HepG2 (cell line): ENCODE results near the gene ARID3C. TPM values are rescaled to one million over a fixed set of nuclear protein-coding genes. Genes with fewer than 3 reads are reported as not detected.

ENCODE experiments used
- CEBPG ChIP-seq: IDR thresholded peaks from 2 replicates; pipeline ENCODE4 v1.6.1; 2016
- CHD2 ChIP-seq: IDR thresholded peaks from 2 replicates; pipeline ENCODE4 v1.6.1; 2011; ENCODE audit warnings: low read depth, low read length, improper control_type of control experiment
- ELF3 ChIP-seq: IDR thresholded peaks from 2 replicates; pipeline ENCODE4 v1.6.1; 2016; ENCODE audit warnings: missing genetic modification reagents, missing compliant biosample characterization
- FOXK2 ChIP-seq: fragments of 450-650 bp; IDR thresholded peaks from 2 replicates; pipeline ENCODE4 v1.6.1; 2016
- HOXA5 ChIP-seq: sonication (generic); formaldehyde crosslinking; IDR thresholded peaks from 2 replicates; pipeline ENCODE4 v1.4.0; 2020; ENCODE audit warnings: missing genetic modification reagents
- KDM5A ChIP-seq: fragments of 200-600 bp; sonication (generic); IDR thresholded peaks from 2 replicates; pipeline ENCODE4 v1.7.0; 2018; ENCODE audit warnings: antibody characterized with exemption, mild to moderate bottlenecking, low read length, borderline replicate concordance
- KMT2B ChIP-seq: IDR thresholded peaks from 2 replicates; pipeline ENCODE4 v1.6.1; 2016; ENCODE audit warnings: missing genetic modification reagents, missing compliant biosample characterization
- NCOA5 ChIP-seq: sonication (generic); formaldehyde crosslinking; IDR thresholded peaks from 2 replicates; pipeline ENCODE4 v1.4.0; 2020; ENCODE audit warnings: missing genetic modification reagents
- NRL ChIP-seq: sonication (generic); formaldehyde crosslinking; IDR thresholded peaks from 2 replicates; pipeline ENCODE4 v1.5.0; 2020; ENCODE audit warnings: missing genetic modification reagents, mild to moderate bottlenecking, moderate library complexity, borderline replicate concordance
- PTBP1 ChIP-seq: fragments of 200-400 bp; formaldehyde crosslinking; IDR thresholded peaks from 2 replicates; pipeline ENCODE4 v1.6.1; 2018; ENCODE audit warnings: low read length, low read depth; ENCODE audit not compliant: poor library complexity, severe bottlenecking
- SMARCC2 ChIP-seq: fragments of 450-650 bp; IDR thresholded peaks from 2 replicates; pipeline ENCODE4 v1.6.1; 2017; ENCODE audit warnings: antibody characterized with exemption, mild to moderate bottlenecking
- TBX2 ChIP-seq: sonication (generic); formaldehyde crosslinking; IDR thresholded peaks from 2 replicates; pipeline ENCODE4 v1.5.0; 2020; ENCODE audit warnings: missing genetic modification reagents, mild to moderate bottlenecking, borderline replicate concordance
- TSC22D2 ChIP-seq: sonication (generic); formaldehyde crosslinking; IDR thresholded peaks from 2 replicates; pipeline ENCODE4 v1.5.1; 2020; ENCODE audit warnings: missing genetic modification reagents, mild to moderate bottlenecking, borderline replicate concordance
- ZBTB42 ChIP-seq: sonication (generic); formaldehyde crosslinking; IDR thresholded peaks from 2 replicates; pipeline ENCODE4 v1.5.0; 2020; ENCODE audit warnings: mild to moderate bottlenecking, missing genetic modification reagents
- ZNF343 ChIP-seq: sonication (generic); formaldehyde crosslinking; IDR thresholded peaks from 2 replicates; pipeline ENCODE4 v1.4.0; 2020; ENCODE audit warnings: mild to moderate bottlenecking, missing genetic modification reagents
- ZNF713 ChIP-seq: sonication (generic); formaldehyde crosslinking; IDR thresholded peaks from 2 replicates; pipeline ENCODE4 v1.4.0; 2020; ENCODE audit warnings: mild to moderate bottlenecking, missing genetic modification reagents
- ZNF883 ChIP-seq: sonication (generic); formaldehyde crosslinking; IDR thresholded peaks from 2 replicates; pipeline ENCODE4 v1.5.1; 2020; ENCODE audit warnings: mild to moderate bottlenecking, missing genetic modification reagents; ENCODE audit errors: not compliant biosample characterization
- polyA plus RNA-seq, 8 experiments: library from polyadenylated mRNA; depleted of rRNA in 3 of 8; stranded (reverse) in 7 of 8; unstranded in 1 of 8; fragments of >200 nt; fragmentation: Illumina TruSeq in 4 of 8; extraction: Trizol in 4 of 8; gene quantifications; 2 replicates each; pipeline versions ENCODE4 v1.2.1 to v1.2.3, GENCODE V29; 2011 to 2016; ENCODE audit warnings: low read depth in 4 of 8, missing spikeins in 1 of 8, mixed read lengths in 1 of 8; ENCODE audit not compliant: insufficient read depth in 1 of 8
- total RNA-seq, 5 experiments: library from RNA; depleted of rRNA; stranded (reverse); fragments of >200 nt; fragmentation: Illumina TruSeq; extraction: Trizol; gene quantifications; 2 replicates each; pipeline ENCODE4 v1.2.3, GENCODE V29; 2016; ENCODE audit warnings: low read depth in 1 of 5
- TF ChIP-seq, protein P1 (sequence below): sonication (generic); formaldehyde crosslinking; IDR thresholded peaks from 2 replicates; pipeline ENCODE4 v1.4.0; 2020; ENCODE audit warnings: mild to moderate bottlenecking, missing genetic modification reagents
- TF ChIP-seq, protein P2 (sequence below): sonication (generic); formaldehyde crosslinking; IDR thresholded peaks from 2 replicates; pipeline ENCODE4 v1.5.0; 2020; ENCODE audit warnings: missing genetic modification reagents
- TF ChIP-seq, protein P3 (sequence below): sonication (generic); formaldehyde crosslinking; IDR thresholded peaks from 2 replicates; pipeline ENCODE4 v1.8.0; 2022; ENCODE audit warnings: missing genetic modification reagents, low read depth, mild to moderate bottlenecking, borderline replicate concordance
- TF ChIP-seq, protein P4 (sequence below): IDR thresholded peaks from 2 replicates; pipeline ENCODE4 v1.6.1; 2018; ENCODE audit warnings: missing genetic modification reagents, mild to moderate bottlenecking, missing compliant biosample characterization
- TF ChIP-seq, protein P5 (sequence below): IDR thresholded peaks from 2 replicates; pipeline ENCODE4 v1.6.1; 2018; ENCODE audit warnings: missing genetic modification reagents

ARID3C gene
- total and polyA plus RNA-seq, 2 of the 13 experiments (the other 11 are each of a cell fraction or from before 2014, with no cell fraction given): not detected

DNA sequence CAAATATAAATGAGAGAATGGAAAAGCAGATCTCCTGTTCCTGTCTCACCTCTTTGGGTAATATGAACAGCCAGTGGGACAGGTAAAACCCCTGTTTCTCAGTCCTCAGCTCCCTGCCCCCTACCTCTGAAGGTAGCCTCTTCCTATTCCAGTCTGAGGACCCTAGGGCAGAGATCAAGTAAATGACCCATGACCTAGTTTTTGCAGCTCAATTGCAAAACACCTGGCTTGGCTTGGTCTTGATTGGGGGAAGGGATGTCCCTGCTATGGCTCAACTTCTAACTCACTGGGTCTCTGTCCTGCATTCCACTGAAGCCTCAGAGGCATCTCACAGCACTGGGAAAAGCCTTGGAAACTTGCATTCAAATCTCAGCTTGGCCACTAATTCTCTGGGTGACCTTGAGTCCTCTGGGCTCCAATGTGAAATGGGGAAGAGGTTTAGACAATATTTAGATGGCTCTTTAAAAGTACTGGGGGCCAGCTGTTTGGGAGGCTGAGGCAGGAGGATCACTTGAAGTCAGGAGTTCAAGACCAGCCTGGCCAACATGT is 16.0 kb upstream of the ARID3C start (continued):
- TF ChIP-seq, protein P1, sequence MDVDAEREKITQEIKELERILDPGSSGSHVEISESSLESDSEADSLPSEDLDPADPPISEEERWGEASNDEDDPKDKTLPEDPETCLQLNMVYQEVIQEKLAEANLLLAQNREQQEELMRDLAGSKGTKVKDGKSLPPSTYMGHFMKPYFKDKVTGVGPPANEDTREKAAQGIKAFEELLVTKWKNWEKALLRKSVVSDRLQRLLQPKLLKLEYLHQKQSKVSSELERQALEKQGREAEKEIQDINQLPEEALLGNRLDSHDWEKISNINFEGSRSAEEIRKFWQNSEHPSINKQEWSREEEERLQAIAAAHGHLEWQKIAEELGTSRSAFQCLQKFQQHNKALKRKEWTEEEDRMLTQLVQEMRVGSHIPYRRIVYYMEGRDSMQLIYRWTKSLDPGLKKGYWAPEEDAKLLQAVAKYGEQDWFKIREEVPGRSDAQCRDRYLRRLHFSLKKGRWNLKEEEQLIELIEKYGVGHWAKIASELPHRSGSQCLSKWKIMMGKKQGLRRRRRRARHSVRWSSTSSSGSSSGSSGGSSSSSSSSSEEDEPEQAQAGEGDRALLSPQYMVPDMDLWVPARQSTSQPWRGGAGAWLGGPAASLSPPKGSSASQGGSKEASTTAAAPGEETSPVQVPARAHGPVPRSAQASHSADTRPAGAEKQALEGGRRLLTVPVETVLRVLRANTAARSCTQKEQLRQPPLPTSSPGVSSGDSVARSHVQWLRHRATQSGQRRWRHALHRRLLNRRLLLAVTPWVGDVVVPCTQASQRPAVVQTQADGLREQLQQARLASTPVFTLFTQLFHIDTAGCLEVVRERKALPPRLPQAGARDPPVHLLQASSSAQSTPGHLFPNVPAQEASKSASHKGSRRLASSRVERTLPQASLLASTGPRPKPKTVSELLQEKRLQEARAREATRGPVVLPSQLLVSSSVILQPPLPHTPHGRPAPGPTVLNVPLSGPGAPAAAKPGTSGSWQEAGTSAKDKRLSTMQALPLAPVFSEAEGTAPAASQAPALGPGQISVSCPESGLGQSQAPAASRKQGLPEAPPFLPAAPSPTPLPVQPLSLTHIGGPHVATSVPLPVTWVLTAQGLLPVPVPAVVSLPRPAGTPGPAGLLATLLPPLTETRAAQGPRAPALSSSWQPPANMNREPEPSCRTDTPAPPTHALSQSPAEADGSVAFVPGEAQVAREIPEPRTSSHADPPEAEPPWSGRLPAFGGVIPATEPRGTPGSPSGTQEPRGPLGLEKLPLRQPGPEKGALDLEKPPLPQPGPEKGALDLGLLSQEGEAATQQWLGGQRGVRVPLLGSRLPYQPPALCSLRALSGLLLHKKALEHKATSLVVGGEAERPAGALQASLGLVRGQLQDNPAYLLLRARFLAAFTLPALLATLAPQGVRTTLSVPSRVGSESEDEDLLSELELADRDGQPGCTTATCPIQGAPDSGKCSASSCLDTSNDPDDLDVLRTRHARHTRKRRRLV (CRISPR knock-in tag): no peak
- TF ChIP-seq FOXK2 (no peak), NCOA5 (no peak), TBX2 (CRISPR knock-in tag) (peak; percentile 53; the same call in 1 of the 2 replicates), SMARCC2 (no peak), CHD2 (no peak), ZNF343 (no peak), KMT2B (CRISPR knock-in tag) (no peak), ZNF713 (no peak), KDM5A (no peak), ELF3 (CRISPR knock-in tag) (peak; percentile 37; the same call in 1 of the 2 replicates), HOXA5 (CRISPR knock-in tag) (no peak), CEBPG (peak; percentile 93), PTBP1 (no peak), ZBTB42 (CRISPR knock-in tag) (no peak), ZNF883 (CRISPR knock-in tag) (no peak), NRL (CRISPR knock-in tag) (no peak), TSC22D2 (CRISPR knock-in tag) (no peak)
- TF ChIP-seq, protein P2, sequence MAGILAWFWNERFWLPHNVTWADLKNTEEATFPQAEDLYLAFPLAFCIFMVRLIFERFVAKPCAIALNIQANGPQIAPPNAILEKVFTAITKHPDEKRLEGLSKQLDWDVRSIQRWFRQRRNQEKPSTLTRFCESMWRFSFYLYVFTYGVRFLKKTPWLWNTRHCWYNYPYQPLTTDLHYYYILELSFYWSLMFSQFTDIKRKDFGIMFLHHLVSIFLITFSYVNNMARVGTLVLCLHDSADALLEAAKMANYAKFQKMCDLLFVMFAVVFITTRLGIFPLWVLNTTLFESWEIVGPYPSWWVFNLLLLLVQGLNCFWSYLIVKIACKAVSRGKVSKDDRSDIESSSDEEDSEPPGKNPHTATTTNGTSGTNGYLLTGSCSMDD (CRISPR knock-in tag): no peak
- TF ChIP-seq, protein P3, sequence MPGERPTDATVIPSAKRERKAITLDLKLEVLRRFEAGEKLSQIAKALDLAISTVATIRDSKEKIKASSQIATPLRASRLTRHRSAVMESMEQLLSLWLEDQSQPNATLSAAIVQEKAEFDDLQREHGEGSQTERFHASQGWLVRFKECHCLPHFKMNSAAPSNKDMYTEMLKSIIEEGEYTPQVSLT (CRISPR knock-in tag): no peak
- TF ChIP-seq, protein P4, sequence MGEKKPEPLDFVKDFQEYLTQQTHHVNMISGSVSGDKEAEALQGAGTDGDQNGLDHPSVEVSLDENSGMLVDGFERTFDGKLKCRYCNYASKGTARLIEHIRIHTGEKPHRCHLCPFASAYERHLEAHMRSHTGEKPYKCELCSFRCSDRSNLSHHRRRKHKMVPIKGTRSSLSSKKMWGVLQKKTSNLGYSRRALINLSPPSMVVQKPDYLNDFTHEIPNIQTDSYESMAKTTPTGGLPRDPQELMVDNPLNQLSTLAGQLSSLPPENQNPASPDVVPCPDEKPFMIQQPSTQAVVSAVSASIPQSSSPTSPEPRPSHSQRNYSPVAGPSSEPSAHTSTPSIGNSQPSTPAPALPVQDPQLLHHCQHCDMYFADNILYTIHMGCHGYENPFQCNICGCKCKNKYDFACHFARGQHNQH: peak; percentile 20; the same call in 1 of the 2 replicates
- TF ChIP-seq, protein P5, sequence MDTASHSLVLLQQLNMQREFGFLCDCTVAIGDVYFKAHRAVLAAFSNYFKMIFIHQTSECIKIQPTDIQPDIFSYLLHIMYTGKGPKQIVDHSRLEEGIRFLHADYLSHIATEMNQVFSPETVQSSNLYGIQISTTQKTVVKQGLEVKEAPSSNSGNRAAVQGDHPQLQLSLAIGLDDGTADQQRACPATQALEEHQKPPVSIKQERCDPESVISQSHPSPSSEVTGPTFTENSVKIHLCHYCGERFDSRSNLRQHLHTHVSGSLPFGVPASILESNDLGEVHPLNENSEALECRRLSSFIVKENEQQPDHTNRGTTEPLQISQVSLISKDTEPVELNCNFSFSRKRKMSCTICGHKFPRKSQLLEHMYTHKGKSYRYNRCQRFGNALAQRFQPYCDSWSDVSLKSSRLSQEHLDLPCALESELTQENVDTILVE (CRISPR knock-in tag): no peak; the same call in 1 of the 2 replicates
